Neural progenitor cell (in vitro differentiated cells): Measurements from ENCODE around the gene CACNB1.

Experiments
- EZH2 ChIP-seq: fragments of 200-600 bp; sonication (generic); IDR thresholded peaks from 2 replicates; pipeline ENCODE4 v1.6.1; 2017; ENCODE audit warnings: antibody characterized with exemption, mild to moderate bottlenecking, moderate library complexity
- TF ChIP-seq, protein P1 (sequence below): fragments of 200-600 bp; sonication (generic); IDR thresholded peaks from 2 replicates; pipeline ENCODE4 v1.5.1; 2017; ENCODE audit warnings: antibody characterized with exemption, mild to moderate bottlenecking

- no peak for TF ChIP-seq EZH2
- TF ChIP-seq, protein P1, sequence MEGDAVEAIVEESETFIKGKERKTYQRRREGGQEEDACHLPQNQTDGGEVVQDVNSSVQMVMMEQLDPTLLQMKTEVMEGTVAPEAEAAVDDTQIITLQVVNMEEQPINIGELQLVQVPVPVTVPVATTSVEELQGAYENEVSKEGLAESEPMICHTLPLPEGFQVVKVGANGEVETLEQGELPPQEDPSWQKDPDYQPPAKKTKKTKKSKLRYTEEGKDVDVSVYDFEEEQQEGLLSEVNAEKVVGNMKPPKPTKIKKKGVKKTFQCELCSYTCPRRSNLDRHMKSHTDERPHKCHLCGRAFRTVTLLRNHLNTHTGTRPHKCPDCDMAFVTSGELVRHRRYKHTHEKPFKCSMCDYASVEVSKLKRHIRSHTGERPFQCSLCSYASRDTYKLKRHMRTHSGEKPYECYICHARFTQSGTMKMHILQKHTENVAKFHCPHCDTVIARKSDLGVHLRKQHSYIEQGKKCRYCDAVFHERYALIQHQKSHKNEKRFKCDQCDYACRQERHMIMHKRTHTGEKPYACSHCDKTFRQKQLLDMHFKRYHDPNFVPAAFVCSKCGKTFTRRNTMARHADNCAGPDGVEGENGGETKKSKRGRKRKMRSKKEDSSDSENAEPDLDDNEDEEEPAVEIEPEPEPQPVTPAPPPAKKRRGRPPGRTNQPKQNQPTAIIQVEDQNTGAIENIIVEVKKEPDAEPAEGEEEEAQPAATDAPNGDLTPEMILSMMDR, result no peak
These were observed 67.3 kb downstream of the CACNB1 start for GRCh38 chr17:39130205-39130604.
